HS-5 (cell line): ENCODE data around the gene DCUN1D2.

Experiments
- DNase-seq: peaks from one replicate; pipeline ENCODE4 v3.0.0-alpha.2; 2012; ENCODE audit warnings: low read depth

Gene DCUN1D2

GRCh38 chr13:113407531-113408393, 82.7 kb downstream of the DCUN1D2 start:
- no peak for DNase-seq

DNA sequence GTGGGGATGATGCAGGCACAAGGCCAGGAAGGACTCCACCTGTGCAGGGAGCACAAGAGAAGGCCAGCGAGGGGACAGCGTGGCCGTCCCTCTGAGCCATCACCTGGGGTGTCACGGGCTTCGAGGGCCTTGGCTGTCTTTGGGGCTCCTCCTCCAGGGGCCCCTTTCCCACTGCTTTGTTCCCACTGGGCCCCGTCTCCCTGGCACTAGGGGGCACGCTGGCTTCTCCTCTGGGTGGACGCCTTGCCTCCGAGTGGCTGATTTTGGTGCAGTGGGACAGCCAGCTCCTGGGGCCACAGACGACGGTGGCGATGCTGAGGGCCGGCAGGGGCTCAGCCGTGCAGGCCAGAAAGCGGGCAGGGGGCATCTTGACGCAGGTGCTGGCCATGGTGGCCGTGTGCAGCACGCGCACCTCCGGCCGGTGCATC, 83.4 kb downstream of the DCUN1D2 start:
- no peak for DNase-seq

DNA sequence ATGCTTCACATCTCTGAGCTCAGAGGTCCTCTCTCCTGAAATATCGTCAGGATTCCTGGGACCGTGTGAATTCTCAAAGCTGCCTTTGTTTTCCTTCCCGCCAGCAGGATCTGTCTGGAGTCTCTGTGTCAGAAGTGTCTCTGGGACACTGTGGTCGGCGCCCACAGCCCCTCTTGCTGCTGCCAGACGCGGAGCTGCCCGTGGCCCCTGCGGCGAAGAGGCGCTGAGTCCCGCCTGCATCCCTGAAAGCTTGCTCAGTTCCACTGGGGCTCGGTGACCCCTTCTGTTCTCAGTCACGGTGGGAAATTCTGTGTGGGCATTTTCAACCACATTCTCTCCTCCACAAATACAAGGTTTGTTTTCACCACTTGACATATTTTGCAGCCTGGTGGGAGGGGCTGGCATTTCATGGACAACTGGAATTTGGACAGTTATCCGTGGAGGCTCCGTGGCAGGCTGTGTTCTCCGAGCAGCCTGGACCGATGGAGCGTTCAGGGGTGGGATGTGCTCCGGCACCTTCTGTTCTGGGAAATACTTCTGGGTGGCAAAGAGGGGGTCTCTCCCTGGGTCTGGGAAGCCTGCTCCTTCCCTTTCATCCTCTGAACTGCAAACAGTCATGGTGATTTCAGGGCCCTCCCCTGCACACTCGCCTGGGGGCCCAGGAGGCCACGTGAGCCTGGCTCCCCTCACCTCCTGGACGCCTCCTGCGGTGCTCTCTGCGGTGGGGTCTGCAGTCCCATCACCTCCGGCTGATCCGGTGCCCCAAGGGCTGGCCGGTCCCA, 84.0 kb downstream of the DCUN1D2 start:
- DNase-seq, result no peak
